Measurements from ENCODE around the gene RAPGEF3.
A peak's percentile ranks its signal among the peaks of the same experiment; 100 is the strongest.

GRCh38 chr12:47742253-47742825 is 16.3 kb downstream of the RAPGEF3 start:
- TF ChIP-seq CTCF (IDR thresholded peaks at IDR 0.05; ENCODE audit: borderline replicate concordance, extremely low read depth, low read length, poor library complexity, severe bottlenecking) (peak; percentile 99), EZH2 (IDR thresholded peaks at IDR 0.05; ENCODE audit: borderline replicate concordance, low read depth, low read length, severe bottlenecking) (no peak)
